ENCODE data around the gene EIF4ENIF1.
"Not testable (repeated sequence)": the region's sequence is repeated elsewhere in the genome, so short reads cannot be mapped to it uniquely, and the experiment has no call there.

Gene EIF4ENIF1

DNA sequence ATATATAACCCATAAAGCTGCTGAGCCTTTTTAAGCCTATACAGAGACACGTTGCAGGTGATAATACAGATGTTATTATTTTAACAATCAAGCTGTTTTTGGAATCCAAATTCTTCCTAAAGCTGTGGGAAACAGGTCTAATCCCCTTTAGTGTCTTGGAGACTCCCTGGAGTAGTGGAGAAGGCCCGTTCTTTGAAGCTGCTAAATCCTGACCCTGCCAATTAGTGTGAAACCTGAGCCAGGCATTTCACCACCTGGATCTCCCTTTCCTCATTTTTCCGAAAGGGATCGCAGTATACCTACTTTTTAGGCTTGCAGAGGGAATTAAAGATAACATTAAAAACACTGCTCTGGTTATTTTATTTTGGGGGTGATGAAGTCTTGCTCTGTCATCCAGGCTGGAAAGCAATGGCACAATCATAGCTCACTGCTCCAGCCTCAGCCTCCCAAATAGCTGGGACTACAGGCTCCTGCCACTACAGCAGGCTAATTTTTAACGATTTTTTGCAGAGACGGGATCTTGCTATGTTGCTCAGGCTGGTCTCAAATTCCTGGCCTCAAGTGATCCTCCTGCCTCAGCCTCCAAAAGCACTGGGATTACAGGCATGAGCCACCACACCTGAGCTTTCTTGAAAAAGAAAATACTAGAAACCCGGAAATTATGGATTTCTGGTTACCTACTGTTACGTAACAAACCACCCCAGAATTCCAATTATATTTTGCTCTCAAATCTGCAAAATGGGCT, 1.7 kb upstream of the EIF4ENIF1 start:
- DNase-seq: no peak

DNA sequence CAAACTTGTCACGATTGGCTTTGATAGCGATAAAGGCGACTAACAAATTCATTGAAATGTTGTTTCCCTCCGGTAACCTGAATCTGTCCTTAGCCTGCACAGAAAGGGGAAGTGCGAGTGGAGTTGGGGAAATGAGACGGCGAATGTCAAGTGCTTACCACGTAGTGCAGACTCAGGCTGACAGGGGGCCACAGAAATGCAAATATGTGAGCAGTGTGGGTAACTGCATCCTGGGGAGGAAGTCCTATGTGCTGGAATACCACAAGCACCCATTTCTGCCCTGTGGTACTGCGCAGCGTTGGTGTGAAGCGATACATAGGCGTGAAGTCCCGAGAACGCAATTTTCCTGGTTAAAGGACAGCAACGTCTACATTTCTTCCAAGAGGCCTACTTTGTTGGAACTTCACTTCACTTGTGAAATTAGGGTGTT, 869 bp upstream of the EIF4ENIF1 start:
- peak; percentile 70 for DNase-seq

- DNase-seq: peak; percentile 27
These were observed 539 bp downstream of the EIF4ENIF1 start for GRCh38 chr22:31488988-31489617.

- DNase-seq: no peak
These were observed 1.2 kb downstream of the EIF4ENIF1 start for GRCh38 chr22:31488346-31488883.

DNA sequence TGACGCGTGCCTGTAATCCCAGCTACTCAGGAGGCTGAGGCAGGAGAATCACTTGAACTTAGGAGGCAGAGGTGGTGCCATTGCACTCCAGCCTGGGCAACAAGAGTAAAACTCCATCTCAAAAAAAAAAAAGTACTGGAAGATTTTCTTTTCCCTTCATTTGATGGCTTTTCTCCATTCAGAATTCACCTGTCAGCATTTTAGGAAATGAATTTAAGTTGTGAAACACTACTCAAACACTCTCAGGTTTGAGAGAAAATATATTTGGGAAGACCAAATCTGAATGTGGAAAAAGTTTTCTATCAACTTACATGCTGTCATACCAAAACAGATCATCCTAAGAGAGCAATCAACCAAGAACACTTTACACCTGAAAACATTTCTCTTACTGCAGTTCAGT, 2.7 kb downstream of the EIF4ENIF1 start:
- no peak for DNase-seq

DNA sequence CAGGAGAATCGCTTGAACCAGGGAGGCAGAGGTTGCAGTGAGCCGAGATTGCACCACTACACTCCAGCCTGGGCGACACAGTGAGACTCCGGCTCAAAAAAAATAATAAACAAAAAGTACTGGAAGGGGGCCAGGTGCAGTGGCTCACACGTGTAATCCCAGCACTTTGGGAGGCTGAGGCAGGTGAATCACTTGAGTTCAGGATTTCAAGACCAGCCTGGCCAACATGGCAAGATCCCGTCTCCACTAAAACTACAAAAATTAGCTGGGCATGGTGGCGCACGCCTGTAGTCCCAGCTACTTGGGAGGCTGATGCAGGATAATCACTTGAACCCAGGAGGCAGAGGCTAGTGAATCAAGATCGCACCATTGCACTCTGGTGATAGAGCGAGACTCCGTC, 3.3 kb downstream of the EIF4ENIF1 start:
- DNase-seq: not testable (repeated sequence)

DNA sequence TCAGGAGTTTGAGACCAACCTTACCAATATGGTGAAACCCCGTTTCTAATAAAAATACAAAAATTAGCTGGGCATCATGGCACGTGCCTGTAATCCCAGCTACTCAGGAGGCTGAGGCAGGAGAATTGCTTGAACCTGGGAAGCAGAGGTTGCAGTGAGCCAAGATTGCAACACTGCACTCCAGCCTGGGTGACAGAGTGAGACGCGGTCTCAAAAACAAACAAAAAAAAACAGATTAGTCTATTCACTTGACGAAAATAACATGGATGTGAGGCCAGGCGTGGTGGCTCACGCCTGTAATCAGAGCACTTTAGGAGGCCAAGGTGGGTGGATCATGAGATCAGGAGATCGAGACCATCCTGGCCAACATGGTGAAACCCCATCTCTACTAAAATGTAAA, 7.2 kb downstream of the EIF4ENIF1 start:
- not testable (repeated sequence) for DNase-seq

DNA sequence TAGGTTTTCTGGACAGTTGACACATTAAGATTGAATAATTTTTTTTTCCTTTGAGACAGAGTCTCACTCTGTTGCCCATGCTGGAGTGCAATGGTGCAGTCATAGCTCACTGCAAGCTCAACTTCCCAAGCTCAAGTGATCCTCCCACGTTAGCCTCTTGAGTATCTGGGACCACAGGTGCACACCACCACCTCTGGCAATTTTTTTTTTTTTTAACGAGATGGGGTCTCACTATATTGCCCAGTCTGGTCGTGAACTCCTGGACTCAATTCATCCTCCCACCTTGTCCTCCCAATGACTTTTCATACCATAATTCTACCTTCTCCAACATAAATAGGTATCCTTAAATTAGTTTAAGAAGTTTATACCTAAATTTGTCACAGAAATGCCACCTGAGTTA, 8.5 kb downstream of the EIF4ENIF1 start:
- DNase-seq: no peak

DNA sequence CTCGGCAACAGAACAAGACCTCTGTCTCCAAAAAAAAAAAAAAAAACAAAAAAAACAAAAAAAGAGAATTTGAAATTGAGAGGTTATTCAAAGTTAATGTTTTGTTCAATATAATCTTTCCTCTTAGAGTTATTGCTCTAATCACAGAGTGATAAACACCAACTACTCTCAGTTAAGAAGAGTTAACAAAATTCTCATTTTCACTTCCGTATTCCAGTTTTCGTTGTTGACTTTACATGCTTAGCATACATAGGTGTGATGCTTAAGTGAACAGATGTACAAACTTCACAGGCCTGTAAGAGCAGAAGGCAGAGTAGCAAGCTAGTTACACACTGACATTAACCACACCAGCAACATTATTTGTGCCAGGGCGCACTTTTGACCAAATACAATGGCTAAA, 12.3 kb downstream of the EIF4ENIF1 start:
- DNase-seq: no peak

- no peak for DNase-seq
These were observed 13.8 kb downstream of the EIF4ENIF1 start for GRCh38 chr22:31475800-31476199.

DNA sequence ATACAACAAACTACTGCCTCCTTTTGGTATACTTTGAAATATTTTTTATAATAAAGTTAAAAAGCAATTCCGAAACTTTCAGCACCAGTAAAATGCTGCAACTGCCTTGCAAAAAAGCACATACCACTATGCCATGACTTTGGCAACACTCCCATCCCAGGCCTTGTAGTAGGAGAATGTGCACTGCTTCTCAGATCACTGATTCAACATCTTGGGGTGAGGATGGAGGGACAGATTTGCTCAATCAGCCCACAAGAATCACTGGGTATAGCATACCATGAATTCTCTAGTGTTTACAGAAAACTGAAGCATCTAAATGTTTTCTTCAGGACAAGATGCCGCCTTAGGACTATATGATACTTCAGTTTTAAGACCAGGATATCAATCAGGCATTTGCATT, 14.9 kb downstream of the EIF4ENIF1 start:
- peak; percentile 85 for DNase-seq

- DNase-seq: no peak
These were observed 24.3 kb downstream of the EIF4ENIF1 start for GRCh38 chr22:31465307-31465706.

DNA sequence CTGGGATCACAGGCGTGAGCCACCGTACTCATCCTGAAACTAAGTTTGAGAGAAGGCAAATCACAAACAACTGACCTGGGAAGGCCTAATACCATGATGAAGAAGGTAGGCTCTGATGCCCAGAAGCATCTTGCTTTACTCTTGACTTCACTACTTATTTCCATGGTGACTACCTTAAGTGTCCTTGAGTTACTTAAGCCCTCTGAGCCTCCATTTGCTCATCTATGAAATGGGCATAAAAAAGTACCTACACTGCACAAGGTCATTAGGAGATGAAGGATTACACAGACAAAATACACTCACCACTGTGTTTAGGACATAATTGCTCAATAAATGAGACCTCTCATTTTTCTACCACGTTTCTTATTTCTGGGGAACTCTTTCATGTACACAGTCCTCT, 27.9 kb downstream of the EIF4ENIF1 start:
- DNase-seq: no peak

- peak; percentile 72 for DNase-seq
These were observed 37.7 kb downstream of the EIF4ENIF1 start for GRCh38 chr22:31451709-31452571.

- no peak for DNase-seq
These were observed 40.1 kb downstream of the EIF4ENIF1 start for GRCh38 chr22:31449506-31449905.

DNA sequence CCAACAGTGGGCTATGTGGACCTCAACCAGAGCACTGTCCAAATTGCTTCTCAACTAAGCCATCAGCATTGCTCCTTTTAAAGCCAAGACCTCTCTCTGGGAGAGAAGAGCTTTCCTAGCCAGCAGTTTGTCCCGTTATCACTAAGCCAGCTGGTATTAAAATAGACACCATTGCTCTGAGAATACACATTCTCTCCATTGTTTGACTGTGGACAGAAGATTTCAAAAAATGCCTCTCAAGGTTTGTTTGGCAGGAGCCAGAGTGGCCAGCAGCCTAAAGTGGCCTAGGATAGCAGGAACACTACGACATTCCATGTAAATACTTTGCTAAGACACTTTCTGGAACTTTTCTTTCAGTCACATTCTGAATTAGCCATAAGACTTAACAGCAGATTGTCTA, 41.3 kb downstream of the EIF4ENIF1 start:
- no peak for DNase-seq

DNA sequence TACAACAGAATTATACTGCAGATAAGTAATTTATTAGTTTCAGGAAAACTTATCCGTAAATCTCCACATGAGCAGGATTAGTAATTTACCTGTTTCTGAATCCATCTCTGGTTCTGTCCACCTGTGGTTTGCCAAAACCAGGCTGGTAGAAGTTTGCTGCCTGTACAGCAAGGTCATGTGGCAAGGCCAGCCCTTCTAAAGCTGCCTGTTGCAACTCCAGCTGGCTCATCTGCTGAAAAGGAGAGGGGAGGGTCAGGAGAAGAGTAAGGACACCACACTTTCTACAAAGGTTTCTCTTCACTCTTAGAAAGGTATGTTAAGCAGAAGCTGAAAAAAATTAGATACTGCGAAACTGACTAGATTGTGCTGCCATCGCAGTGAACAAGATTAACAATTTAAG, 42.3 kb downstream of the EIF4ENIF1 start:
- no peak for DNase-seq

DNA sequence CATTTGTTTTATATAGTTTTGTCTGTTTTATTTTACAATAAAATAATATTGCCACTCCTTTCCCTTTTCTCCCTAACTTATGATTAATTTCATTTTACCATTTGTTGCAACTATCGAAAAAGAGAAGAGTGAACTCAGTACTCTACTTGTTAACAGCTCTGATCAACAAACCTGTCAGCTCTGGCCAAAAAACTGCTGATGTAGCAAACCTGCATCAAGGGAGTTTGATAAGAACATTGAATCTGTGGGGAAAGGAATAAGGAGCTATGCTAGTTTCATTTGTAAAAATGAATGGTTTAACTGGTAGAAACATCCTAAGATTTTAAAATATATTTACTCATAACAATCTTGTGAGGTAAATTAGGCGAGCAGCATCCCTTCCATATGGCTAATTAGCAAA, 42.9 kb downstream of the EIF4ENIF1 start:
- no peak for DNase-seq

DNA sequence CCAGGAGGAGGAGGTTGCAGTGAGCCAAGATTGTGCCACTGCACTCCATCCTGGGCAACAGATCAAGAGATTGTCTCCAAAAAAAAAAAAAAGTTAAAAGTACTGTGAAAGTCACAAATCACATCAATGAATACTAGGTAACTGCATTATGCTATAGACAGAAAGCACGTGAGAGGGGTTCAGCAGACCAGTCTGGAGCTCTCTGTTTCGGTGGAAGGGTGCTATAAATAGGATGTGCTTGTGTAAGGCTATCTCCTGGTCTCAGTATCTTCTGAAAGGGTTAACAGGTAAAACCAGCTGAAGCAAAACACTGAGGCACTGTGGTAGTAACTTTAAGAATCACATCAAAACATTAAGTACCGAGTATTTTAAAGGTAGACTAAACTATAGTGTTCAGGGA, 43.4 kb downstream of the EIF4ENIF1 start:
- no peak for DNase-seq

DNA sequence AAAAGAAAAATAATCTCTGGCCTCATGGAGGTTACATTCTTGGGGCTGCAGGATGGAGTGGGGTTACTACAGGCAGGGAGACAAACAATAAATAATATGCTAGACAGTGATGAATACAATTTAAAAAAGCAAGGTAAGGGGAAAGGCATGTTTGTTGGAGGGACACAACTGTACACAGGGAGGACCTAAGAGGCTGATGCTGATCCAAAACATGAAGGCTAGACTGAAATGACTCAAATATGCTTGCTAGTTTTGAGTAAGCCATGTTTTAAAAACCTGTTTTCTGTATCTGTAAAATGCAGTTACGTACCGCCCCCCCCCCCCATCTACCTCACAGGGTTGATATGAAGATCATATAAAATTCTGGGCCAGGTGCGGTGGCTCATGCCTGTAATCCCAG, 44.0 kb downstream of the EIF4ENIF1 start:
- no peak for DNase-seq

GRCh38 chr22:31443516-31443915, 46.1 kb downstream of the EIF4ENIF1 start:
- no peak for DNase-seq

DNA sequence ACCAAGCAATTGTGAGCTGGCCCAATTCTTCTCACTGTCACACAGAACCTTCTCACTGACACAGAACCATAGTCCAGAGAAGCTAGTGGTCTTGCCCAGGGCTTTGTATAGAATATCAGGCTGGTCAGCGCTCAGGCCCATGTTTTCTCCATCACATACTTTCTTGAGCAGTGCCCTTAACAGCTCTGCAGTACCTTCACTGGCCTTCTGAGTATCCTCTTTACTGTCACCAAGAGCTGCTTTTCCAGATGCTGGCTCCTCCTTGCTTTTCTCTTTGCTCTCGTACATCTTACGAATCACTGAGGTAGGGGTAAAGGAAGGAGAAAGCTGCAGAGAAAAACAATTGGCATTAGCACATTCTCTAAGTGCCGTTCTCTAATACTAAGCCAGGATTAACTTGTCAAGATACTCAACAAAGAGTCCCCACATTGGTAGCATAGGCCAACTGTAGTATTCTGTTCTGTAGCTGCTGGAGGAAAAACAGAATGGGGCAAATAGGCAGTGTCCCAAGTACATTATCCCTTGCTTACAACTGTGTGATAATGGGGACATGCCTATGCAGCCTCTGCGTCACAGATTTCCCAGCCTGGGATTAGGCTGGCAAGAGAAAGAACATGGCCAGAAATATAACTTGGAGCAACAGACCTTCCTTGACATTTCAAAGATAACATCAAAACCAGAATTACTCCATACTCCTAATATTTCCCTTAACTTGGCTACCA, 46.7 kb downstream of the EIF4ENIF1 start:
- no peak for DNase-seq

Measured in fibroblast of skin of scalp (primary cell).